Stimulated activated CD4-positive, alpha-beta T cell treated with anti-CD3 and anti-CD28 coated beads, Interleukin-4, amount 100 ng/mL, for 48 hours (primary cell): ENCODE data around the gene FTL.
"Not testable (repeated sequence)": the region's sequence is repeated elsewhere in the genome, so short reads cannot be mapped to it uniquely, and the experiment has no call there.

ENCODE experiments used
- DNase-seq, 2 donors: peaks; one replicate each; pipeline ENCODE4 v3.0.0-alpha.2; 2020; ENCODE audit warnings: low read depth in 2 of 2

The FTL gene

GRCh38 chr19:48965040-48965805 lies at the start of gene FTL:
Gene FTL, plus strand, starts transcription at chr19:48965309. Its CDS starts 199 bp downstream, at chr19:48965508.
- DNase-seq: peak; percentile 86 to 90

DNA sequence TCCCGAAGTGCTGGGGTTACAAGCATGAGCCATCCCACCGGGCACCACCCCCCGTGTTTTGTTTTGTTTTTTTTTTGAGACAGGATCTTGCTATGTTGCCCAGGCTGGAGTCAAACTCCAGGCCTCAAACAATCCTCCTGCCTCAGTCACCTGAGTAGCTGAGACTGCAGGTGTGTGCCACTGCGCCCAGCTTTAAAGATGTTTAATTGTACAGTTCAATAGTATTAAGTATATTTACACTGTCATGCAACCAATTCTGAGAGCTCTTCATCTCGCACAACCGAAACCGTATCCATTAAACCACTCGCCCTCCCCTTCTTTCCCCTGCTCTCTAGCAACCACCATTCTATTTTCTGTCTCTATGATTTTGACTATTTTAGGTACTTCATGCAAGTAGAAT lies 49.4 kb upstream of the FTL start:
- no peak for DNase-seq

- no peak for DNase-seq
Observed at GRCh38 chr19:48918071-48918470, 47.0 kb upstream of the FTL start.

GRCh38 chr19:48918801-48919247 lies 46.3 kb upstream of the FTL start:
- no peak for DNase-seq

DNA sequence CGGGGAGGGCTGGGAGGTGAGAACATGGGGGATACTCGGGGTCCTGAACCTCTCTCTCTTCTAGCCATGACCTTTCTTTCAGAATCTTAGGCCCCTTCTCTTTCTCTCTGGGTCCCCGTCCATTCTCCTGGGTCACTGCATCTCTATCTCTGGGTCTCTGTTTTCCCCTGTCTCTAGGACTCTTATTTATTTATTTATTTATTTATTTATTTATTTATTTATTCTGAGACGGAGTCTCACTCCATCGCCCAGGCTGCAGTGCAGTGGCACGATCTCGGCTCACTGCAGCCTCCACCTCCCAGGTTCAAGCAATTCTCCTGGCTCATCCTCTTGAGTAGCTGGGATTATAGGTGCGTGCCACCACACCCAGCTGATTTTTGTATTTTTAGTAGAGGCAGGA lies 45.8 kb upstream of the FTL start:
- not testable (repeated sequence) for DNase-seq

GRCh38 chr19:48920949-48921348 lies 44.2 kb upstream of the FTL start:
- DNase-seq: no peak

DNA sequence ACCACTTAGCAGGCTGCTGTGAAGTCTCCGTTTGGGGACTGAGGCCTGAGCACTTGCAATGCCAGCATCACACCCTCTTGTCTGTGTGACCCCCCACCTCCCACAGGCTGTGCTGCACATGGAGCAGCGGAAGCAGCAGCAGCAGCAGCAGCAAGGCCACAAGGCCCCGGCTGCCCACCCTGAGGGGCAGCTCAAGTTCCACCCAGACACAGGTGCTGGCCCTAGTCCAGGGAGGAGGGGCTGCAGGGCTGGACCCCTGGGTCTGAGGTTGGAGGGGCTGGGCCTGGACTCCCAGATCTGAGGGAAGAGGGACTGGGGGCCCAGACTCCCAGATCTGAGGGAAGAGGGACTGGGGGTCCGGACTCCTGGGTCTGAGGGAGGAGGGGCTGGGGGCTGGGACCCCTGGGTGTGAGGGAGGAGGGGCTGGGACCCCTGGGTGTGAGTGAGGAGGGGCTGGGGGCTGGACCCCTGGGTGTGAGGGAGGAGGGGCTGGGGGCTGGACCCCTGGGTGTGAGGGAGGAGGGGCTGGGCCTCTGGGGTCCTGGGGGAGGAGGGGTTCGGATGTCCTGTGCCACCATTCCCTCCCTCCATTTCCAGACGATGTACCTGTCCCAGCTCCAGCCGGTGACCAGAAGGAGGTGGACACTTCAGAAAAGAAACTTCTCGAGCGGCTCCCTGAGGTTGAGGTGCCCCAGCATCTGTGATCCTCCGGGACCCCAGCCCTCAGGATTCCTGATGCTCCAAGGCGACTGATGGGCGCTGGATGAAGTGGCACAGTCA lies 43.2 kb upstream of the FTL start:
- DNase-seq: no peak

DNA sequence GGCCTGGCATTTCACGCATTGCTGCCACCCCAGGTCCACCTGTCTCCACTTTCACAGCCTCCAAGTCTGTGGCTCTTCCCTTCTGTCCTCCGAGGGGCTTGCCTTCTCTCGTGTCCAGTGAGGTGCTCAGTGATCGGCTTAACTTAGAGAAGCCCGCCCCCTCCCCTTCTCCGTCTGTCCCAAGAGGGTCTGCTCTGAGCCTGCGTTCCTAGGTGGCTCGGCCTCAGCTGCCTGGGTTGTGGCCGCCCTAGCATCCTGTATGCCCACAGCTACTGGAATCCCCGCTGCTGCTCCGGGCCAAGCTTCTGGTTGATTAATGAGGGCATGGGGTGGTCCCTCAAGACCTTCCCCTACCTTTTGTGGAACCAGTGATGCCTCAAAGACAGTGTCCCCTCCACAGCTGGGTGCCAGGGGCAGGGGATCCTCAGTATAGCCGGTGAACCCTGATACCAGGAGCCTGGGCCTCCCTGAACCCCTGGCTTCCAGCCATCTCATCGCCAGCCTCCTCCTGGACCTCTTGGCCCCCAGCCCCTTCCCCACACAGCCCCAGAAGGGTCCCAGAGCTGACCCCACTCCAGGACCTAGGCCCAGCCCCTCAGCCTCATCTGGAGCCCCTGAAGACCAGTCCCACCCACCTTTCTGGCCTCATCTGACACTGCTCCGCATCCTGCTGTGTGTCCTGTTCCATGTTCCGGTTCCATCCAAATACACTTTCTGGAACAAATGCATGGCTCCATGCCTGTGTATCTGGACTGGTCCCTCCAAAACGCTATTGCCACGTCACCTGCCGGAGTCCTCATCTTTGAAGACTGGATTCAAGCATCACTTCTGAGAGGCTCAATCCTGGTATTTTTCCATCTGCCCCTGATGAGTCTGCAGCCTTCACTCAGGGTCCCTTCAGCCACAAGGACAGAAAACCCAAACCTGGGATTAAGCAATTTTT lies 42.3 kb upstream of the FTL start:
- no peak for DNase-seq

DNA sequence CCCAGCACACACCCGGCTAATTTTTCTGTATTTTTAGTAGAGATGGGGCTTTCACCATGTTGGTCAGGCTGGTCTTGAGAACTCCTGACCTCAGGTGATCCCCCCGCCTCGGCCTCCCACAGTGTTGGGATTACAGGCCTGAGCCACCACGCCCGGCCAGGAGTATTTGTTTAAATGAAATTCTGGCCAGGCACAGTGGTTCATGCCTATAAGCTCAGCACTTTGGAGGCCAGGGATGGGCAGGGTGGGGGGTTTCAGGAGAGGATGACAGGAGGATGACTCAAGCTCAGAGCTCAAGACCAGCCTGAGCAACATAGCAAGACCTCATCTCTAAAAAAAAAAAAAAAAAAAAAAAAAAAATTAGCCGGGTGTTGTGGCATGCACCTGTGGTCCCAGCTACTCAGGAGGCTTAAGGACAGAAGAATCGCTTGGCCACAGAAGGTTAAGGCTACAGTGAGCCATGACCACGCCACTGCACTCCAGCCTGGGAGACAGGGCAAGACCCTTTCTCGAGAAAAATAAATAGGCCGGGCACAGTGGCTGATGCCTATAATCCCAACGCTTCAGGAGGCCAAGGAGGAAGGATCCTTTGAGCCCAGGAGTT lies 39.8 kb upstream of the FTL start:
- no peak for DNase-seq

- DNase-seq: not testable (repeated sequence)
Observed at GRCh38 chr19:48925890-48926289, 39.2 kb upstream of the FTL start.

GRCh38 chr19:48926909-48927308 lies 38.2 kb upstream of the FTL start:
- DNase-seq: peak in 1 of 2 donors; percentile 10

- DNase-seq: not testable (repeated sequence)
Observed at GRCh38 chr19:48927692-48928091, 37.4 kb upstream of the FTL start.

- DNase-seq: no peak
Observed at GRCh38 chr19:48928164-48929025, 36.7 kb upstream of the FTL start.

DNA sequence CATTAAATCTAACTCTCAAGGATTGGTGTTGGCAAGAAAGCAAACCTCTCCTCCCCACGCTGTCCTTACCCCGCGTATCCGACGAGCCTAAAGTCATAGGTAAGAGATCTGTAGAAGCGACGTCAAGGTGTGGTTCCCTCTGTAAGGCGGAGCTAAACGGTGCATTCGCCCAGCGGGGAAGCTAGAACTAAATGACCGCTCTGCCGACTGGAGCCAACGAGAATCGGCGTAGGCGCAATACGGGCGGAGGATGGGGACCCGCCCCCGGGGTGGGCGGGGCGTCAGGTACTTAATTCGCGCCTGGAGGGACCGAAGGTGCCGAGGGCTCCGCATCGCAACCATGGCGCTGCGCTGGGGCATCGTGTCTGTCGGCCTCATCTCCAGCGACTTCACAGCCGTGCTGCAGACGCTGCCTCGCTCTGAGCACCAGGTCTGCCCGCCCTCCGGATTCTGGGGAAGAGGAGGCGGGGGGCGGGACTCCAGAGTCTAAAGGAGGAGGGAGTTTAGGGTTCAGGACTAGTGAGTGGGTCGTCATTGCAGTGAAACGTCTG lies 31.7 kb upstream of the FTL start, which contains the start of gene DHDH:
Gene DHDH (plus strand): TSS at position 318 of the 551 bp plus-strand sequence. CDS start 23 bp downstream, at position 341.
- DNase-seq: peak; percentile 58 to 67

GRCh38 chr19:48934837-48935236 lies 30.3 kb upstream of the FTL start:
- no peak for DNase-seq

- no peak for DNase-seq
Observed at GRCh38 chr19:48935864-48936263, 29.2 kb upstream of the FTL start.

GRCh38 chr19:48938256-48938655 lies 26.9 kb upstream of the FTL start:
- DNase-seq: no peak

DNA sequence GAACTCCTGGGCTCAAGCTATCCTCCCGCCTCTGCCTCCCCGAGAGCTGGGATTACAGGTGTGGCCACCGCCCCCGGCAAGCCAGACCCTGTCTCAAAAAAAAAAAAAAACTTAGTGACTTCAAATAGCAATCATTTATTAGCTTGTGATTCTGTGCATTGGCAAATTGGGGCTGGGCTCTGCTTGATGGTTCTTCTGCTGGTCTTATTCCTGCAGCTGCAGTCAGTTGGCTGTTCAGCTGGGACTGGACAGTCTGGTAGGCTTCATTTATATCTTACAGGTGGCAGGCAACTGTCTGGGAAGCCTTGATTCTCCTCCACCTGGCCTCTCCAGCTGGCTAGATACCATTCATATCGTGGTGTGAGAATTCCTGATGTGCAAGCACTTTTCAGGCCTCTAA lies 24.2 kb upstream of the FTL start:
- DNase-seq: no peak

DNA sequence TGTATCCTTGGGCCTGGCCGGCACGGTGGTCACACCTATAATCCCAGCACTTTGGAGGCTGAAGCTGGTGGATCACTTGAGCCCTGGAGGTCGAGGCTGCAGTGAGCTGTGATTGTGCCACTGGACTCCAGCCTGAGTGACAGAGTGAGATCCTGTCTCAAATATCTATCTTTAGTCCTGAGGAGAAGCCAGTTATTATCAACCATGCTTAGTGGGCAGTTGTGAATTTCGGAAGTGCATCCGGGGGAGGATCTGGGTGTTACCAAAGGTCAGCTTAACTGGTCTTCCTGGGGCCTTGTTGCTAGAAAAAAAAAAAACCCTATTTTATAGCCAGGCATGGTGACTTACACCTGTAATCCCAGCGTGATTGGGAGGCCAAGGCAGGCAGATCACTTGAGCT lies 22.0 kb upstream of the FTL start:
- DNase-seq: no peak

DNA sequence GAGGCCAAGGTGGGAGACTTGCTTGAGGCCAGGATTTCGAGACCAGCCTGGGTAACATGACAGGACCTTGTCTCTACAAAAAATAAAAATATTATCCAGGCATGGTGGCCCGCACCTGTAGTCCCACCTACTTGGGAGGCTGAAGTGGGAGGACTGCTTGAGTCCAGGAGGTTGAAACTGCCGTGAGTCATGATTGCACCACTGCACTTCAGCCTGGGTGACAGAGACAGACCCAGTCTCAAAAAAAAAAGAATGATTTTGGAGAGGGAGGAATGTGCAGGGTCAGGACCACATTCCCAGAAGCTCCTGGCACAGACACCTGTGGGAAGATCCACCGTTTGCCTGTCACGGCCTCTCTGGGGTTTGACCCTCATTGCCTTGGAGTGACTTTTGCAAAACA lies 19.7 kb upstream of the FTL start:
- no peak for DNase-seq
